SK-N-SH (cell line): ENCODE results near the gene GXYLT2. TPM values are rescaled to one million over a fixed set of nuclear protein-coding genes. Genes with fewer than 3 reads are reported as not detected.

Source experiments
- CTCF ChIA-PET: fragments of 300-600, 350-600 bp; formaldehyde crosslinking; extraction: SDS; loops from one replicate; lab custom pipeline; 2021; lab: Yijun Ruan, JAX
- POLR2A ChIA-PET: fragments of 350-600 bp; sonication (Branson Sonifier 250); formaldehyde crosslinking; extraction: SDS; loops from one replicate; lab custom pipeline; 2020; ENCODE audit warnings: antibody characterized with exemption, inconsistent platforms; lab: Yijun Ruan, JAX
- DNase-seq: peaks from one replicate; pipeline ENCODE4 v3.0.0; 2012
- H2AFZ ChIP-seq: fragments of 200-600 bp; sonication (generic); 2 replicates; pipeline ENCODE4 v1.8.1; 2016; ENCODE audit warnings: antibody characterized with exemption, mild to moderate bottlenecking, low read depth
- H3F3A ChIP-seq: fragments of 200-600 bp; sonication (generic); replicated peaks from 2 replicates; pipeline ENCODE3; 2016; ENCODE audit warnings: antibody characterized with exemption, mild to moderate bottlenecking; ENCODE audit not compliant: insufficient read depth
- H3K27ac ChIP-seq, 2 experiments: fragments of 200-500 bp in 1 of 2; fragments of 200-600 bp in 1 of 2; sonication (Bioruptor generic) in 1 of 2; sonication (generic), shearing (Covaris generic) in 1 of 2; 2 replicates each; pipeline versions ENCODE4 v1.5.1 to v1.6.1; 2014 to 2016; ENCODE audit warnings: low read depth in 2 of 2, inconsistent platforms in 1 of 2, low read length in 1 of 2, mild to moderate bottlenecking in 1 of 2, mixed read lengths in 1 of 2
- H3K27me3 ChIP-seq: fragments of 200-600 bp; sonication (generic), shearing (Covaris generic); 2 replicates; pipeline ENCODE4 v1.6.1; 2016; ENCODE audit warnings: mixed run types; ENCODE audit not compliant: insufficient read depth
- H3K36me3 ChIP-seq, 2 experiments: fragments of 200-500 bp in 1 of 2; fragments of 200-600 bp in 1 of 2; sonication (Bioruptor generic) in 1 of 2; sonication (generic) in 1 of 2; replicated peaks in 1 of 2; 2 replicates each; pipeline versions ENCODE3 to v1.5.1; 2014 to 2016; ENCODE audit warnings: low read length in 1 of 2, mild to moderate bottlenecking in 1 of 2; ENCODE audit not compliant: insufficient read depth in 2 of 2, control insufficient read depth in 1 of 2
- H3K4me1 ChIP-seq, 2 experiments: fragments of 200-500 bp in 1 of 2; fragments of 200-600 bp in 1 of 2; sonication (Bioruptor generic) in 1 of 2; sonication (generic), shearing (Covaris generic) in 1 of 2; 2 replicates each; pipeline versions ENCODE4 v1.5.1 to v1.6.1; 2014 to 2016; ENCODE audit warnings: low read depth in 1 of 2, low read length in 1 of 2, mixed run types in 1 of 2; ENCODE audit not compliant: insufficient read depth in 2 of 2, control insufficient read depth in 1 of 2
- H3K4me2 ChIP-seq: fragments of 200-600 bp; sonication (generic), shearing (Covaris generic); 2 replicates; pipeline ENCODE4 v1.6.1; 2017; ENCODE audit warnings: mixed run types
- H3K4me3 ChIP-seq, 2 experiments: fragments of 200-500 bp in 1 of 2; fragments of 200-600 bp in 1 of 2; sonication (Bioruptor generic) in 1 of 2; sonication (generic), shearing (Covaris generic) in 1 of 2; 2 replicates each; pipeline versions ENCODE4 v1.5.1 to v1.8.1; 2014 to 2016; ENCODE audit warnings: low read depth in 2 of 2, inconsistent platforms in 1 of 2, low read length in 1 of 2, mild to moderate bottlenecking in 1 of 2, mixed read lengths in 1 of 2, moderate library complexity in 1 of 2
- H3K79me2 ChIP-seq: fragments of 200-600 bp; sonication (generic); 2 replicates; pipeline ENCODE4 v1.8.1; 2017; ENCODE audit warnings: mild to moderate bottlenecking; ENCODE audit not compliant: insufficient read depth
- H3K9ac ChIP-seq: fragments of 200-600 bp; sonication (generic); 2 replicates; pipeline ENCODE4 v1.6.1; 2017; ENCODE audit warnings: mixed run types
- H3K9me2 ChIP-seq: fragments of 200-600 bp; sonication (generic); 2 replicates; pipeline ENCODE4 v1.6.1; 2017; ENCODE audit warnings: mixed run types
- H3K9me3 ChIP-seq: fragments of 200-600 bp; sonication (generic); 2 replicates; pipeline ENCODE4 v1.6.1; 2017; ENCODE audit warnings: mixed run types, mild to moderate bottlenecking, moderate library complexity
- H4K20me1 ChIP-seq: fragments of 200-600 bp; sonication (generic); 2 replicates; pipeline ENCODE4 v1.6.1; 2017; ENCODE audit warnings: mild to moderate bottlenecking, mixed run types; ENCODE audit not compliant: insufficient read depth
- ELF1 ChIP-seq: IDR thresholded peaks from 2 replicates; pipeline ENCODE4 v1.4.0; 2012
- EZH2phosphoT487 ChIP-seq: fragments of 200-600 bp; sonication (generic); IDR thresholded peaks from 2 replicates; pipeline ENCODE4 v1.6.1; 2017; ENCODE audit warnings: low read depth, mixed run types, mild to moderate bottlenecking, antibody characterized with exemption, moderate library complexity, borderline replicate concordance
- FOSL2 ChIP-seq: IDR thresholded peaks from 2 replicates; pipeline ENCODE4 v1.4.0; 2012; ENCODE audit warnings: low read depth, mild to moderate bottlenecking, moderate library complexity, borderline replicate concordance
- MXI1 ChIP-seq: IDR thresholded peaks from 2 replicates; pipeline ENCODE4 v1.6.1; 2012; ENCODE audit warnings: mild to moderate bottlenecking, low read depth, low read length, improper control_type of control experiment
- POLR2AphosphoS5 ChIP-seq: IDR thresholded peaks from 2 replicates; pipeline ENCODE4 v1.6.1; 2012; ENCODE audit warnings: low read depth, low read length
- RAD21 ChIP-seq: IDR thresholded peaks from 2 replicates; pipeline ENCODE4 v1.6.1; 2012; ENCODE audit warnings: mild to moderate bottlenecking, low read length
- RCOR1 ChIP-seq: fragments of 150-350 bp; IDR thresholded peaks from 2 replicates; pipeline ENCODE4 v1.6.1; 2017; ENCODE audit warnings: antibody characterized with exemption, low read length
- SIN3A ChIP-seq: IDR thresholded peaks from 2 replicates; pipeline ENCODE4 v1.6.1; 2012; ENCODE audit warnings: low read depth, mild to moderate bottlenecking, low read length, moderate library complexity, borderline replicate concordance
- SMC3 ChIP-seq: IDR thresholded peaks from 2 replicates; pipeline ENCODE4 v1.6.1; 2012; ENCODE audit warnings: low read depth, low read length, improper control_type of control experiment
- TAF1 ChIP-seq: IDR thresholded peaks from 2 replicates; pipeline ENCODE4 v1.6.1; 2012; ENCODE audit warnings: low read depth, mild to moderate bottlenecking, low read length, moderate library complexity, borderline replicate concordance
- YY1 ChIP-seq: IDR thresholded peaks from 2 replicates; pipeline ENCODE4 v1.4.0; 2012; ENCODE audit warnings: low read depth, mild to moderate bottlenecking
- WGBS: methylation state at CpG from one replicate; pipeline ENCODE4 v1.1.6; 2017; ENCODE audit warnings: low lambda C conversion rate; 5-methylcytosine and 5-hydroxymethylcytosine counted together
- polyA plus RNA-seq, 3 experiments: library from polyadenylated mRNA; depleted of rRNA; stranded (reverse); fragments of >200 nt; gene quantifications; 2 replicates each; pipeline ENCODE4 v1.2.3, GENCODE V29; 2012
- TF ChIP-seq, protein P1 (sequence below): fragments of 150-350 bp; IDR thresholded peaks from 2 replicates; pipeline ENCODE4 v1.6.1; 2017; ENCODE audit warnings: antibody characterized with exemption, low read length, low read depth, borderline replicate concordance
- TF ChIP-seq, protein P2 (sequence below): IDR thresholded peaks from 2 replicates; pipeline ENCODE4; 2012
- TF ChIP-seq, protein P3 (sequence below): IDR thresholded peaks from 2 replicates; pipeline ENCODE4 v1.4.0; 2012; ENCODE audit warnings: low read depth, borderline replicate concordance

GXYLT2 gene
- polyA plus RNA-seq, 1 of the 3 experiments (the other 2 are of a cell fraction), result 9.1 TPM

DNA sequence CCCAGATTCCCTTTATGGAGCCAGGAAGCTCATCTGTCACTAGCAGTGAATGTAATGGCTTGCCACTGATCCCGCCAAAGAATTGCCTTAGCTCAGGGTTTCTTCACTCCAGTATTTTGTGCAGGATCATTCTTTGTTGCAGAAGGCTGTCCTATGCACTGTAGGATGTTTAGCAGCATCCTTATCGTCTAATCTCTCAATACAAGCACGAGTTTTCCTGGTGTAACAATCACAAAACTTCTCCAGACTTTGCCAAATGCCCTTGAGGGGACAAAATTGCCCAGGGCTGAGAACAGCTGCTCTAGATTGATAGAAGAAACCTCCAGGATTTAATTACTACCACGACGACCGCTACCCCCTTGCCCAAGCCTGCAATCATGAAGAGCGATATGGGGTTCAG is 32.8 kb upstream of the GXYLT2 start:
- Histone ChIP-seq H3F3A (no peaks in the 10 kb centered on the region), H3K9me3 (no peaks in the 10 kb centered on the region), H3K4me1 (no peaks in the 10 kb centered on the region), H3K36me3 (no peaks in the 10 kb centered on the region), H3K4me3 (no peak overlapping the region), H3K79me2 (no peaks in the 10 kb centered on the region), H3K27me3 (no peaks in the 10 kb centered on the region), H4K20me1 (no peaks in the 10 kb centered on the region), H3K27ac (no peak overlapping the region), H3K9me2 (no peaks in the 10 kb centered on the region), H3K4me2 (no peak overlapping the region), H3K9ac (no peak overlapping the region), H2AFZ (no peak overlapping the region)
- no peak for DNase-seq
- ChIA-PET CTCF (interaction anchor here (0.8 to 2.5 kb wide), 6 partner anchors 10 to 231 kb away, joined by 3 to 9 read pairs (median 4); partner anchors contain the start of gene GXYLT2), POLR2A (no interaction called here)
- 54% methylated on average over 7 of the region's 7 CpGs for WGBS
- no peak for TF ChIP-seq MXI1
- no peak for TF ChIP-seq TAF1

- TF ChIP-seq RAD21 (no peak), SMC3 (no peak), SIN3A (no peak), ELF1 (no peak), POLR2AphosphoS5 (no peak), FOSL2 (no peak), YY1 (no peak), EZH2phosphoT487 (no peak), RCOR1 (no peak)
- TF ChIP-seq, protein P1, sequence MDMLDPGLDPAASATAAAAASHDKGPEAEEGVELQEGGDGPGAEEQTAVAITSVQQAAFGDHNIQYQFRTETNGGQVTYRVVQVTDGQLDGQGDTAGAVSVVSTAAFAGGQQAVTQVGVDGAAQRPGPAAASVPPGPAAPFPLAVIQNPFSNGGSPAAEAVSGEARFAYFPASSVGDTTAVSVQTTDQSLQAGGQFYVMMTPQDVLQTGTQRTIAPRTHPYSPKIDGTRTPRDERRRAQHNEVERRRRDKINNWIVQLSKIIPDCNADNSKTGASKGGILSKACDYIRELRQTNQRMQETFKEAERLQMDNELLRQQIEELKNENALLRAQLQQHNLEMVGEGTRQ, result no peak
- TF ChIP-seq, protein P2, sequence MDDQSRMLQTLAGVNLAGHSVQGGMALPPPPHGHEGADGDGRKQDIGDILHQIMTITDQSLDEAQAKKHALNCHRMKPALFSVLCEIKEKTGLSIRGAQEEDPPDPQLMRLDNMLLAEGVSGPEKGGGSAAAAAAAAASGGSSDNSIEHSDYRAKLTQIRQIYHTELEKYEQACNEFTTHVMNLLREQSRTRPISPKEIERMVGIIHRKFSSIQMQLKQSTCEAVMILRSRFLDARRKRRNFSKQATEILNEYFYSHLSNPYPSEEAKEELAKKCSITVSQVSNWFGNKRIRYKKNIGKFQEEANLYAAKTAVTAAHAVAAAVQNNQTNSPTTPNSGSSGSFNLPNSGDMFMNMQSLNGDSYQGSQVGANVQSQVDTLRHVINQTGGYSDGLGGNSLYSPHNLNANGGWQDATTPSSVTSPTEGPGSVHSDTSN, result no peak
- TF ChIP-seq, protein P3, sequence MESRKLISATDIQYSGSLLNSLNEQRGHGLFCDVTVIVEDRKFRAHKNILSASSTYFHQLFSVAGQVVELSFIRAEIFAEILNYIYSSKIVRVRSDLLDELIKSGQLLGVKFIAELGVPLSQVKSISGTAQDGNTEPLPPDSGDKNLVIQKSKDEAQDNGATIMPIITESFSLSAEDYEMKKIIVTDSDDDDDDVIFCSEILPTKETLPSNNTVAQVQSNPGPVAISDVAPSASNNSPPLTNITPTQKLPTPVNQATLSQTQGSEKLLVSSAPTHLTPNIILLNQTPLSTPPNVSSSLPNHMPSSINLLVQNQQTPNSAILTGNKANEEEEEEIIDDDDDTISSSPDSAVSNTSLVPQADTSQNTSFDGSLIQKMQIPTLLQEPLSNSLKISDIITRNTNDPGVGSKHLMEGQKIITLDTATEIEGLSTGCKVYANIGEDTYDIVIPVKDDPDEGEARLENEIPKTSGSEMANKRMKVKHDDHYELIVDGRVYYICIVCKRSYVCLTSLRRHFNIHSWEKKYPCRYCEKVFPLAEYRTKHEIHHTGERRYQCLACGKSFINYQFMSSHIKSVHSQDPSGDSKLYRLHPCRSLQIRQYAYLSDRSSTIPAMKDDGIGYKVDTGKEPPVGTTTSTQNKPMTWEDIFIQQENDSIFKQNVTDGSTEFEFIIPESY, result no peak
- DNase-seq, result no peak
- H3K4me2 ChIP-seq, result no peak overlapping the region
- no peak overlapping the region for H2AFZ ChIP-seq
- no peaks in the 10 kb centered on the region for H4K20me1 ChIP-seq
- no peaks in the 10 kb centered on the region for H3K9me3 ChIP-seq
- POLR2A ChIA-PET, result no interaction called here
- no peaks in the 10 kb centered on the region for H3F3A ChIP-seq
- WGBS, result 79% methylated on average over 5 of the region's 5 CpGs
- no peak overlapping the region for H3K27ac ChIP-seq
- CTCF ChIA-PET, result interaction anchor here (1.0 to 3.6 kb wide), 2 partner anchors 9 to 197 kb away, joined by 3 to 17 read pairs; no protein-coding TSS in a partner anchor
- no peak overlapping the region for H3K4me3 ChIP-seq
- no peaks in the 10 kb centered on the region for H3K79me2 ChIP-seq
- no peaks in the 10 kb centered on the region for H3K27me3 ChIP-seq
- H3K36me3 ChIP-seq, result no peaks in the 10 kb centered on the region
- H3K9me2 ChIP-seq, result no peaks in the 10 kb centered on the region
- H3K9ac ChIP-seq, result no peak overlapping the region
- peaks cover 0 to 4% of the 10 kb centered on the region in 2 experiments; a peak in 1 of 4 replicates for H3K4me1 ChIP-seq
These were observed 27.8 kb upstream of the GXYLT2 start for GRCh38 chr3:72860053-72860452.
